Parathyroid adenoma (tissue), 2 donors: ENCODE measurements around the gene NOM1.

Experiments
- H2AFZ ChIP-seq: fragments of 300-600 bp; sonication (generic); one replicate; pipeline ENCODE4 v1.7.0; 2017; ENCODE audit warnings: antibody characterized with exemption, mild to moderate bottlenecking
- H3K27ac ChIP-seq: fragments of 300-600 bp; sonication (generic); one replicate; pipeline ENCODE4 v1.7.0; 2017
- H3K27me3 ChIP-seq: fragments of 300-600 bp; sonication (generic); one replicate; pipeline ENCODE4 v1.7.0; 2017; ENCODE audit warnings: low read length; ENCODE audit not compliant: control insufficient read depth, insufficient read depth
- H3K36me3 ChIP-seq: fragments of 300-600 bp; sonication (generic); one replicate; pipeline ENCODE4 v1.7.0; 2017; ENCODE audit warnings: low read length; ENCODE audit not compliant: control insufficient read depth, insufficient read depth
- H3K4me1 ChIP-seq: fragments of 300-600 bp; sonication (generic); one replicate; pipeline ENCODE4 v1.7.0; 2017; ENCODE audit warnings: control low read depth
- H3K4me2 ChIP-seq: fragments of 300-600 bp; sonication (generic); one replicate; pipeline ENCODE4 v1.7.0; 2017; ENCODE audit warnings: low read length
- H3K4me3 ChIP-seq: fragments of 300-600 bp; sonication (generic); one replicate; pipeline ENCODE4 v1.7.0; 2017; ENCODE audit warnings: low read depth, low read length
- H3K79me2 ChIP-seq: fragments of 300-600 bp; sonication (generic); one replicate; pipeline ENCODE4 v1.7.0; 2017; ENCODE audit warnings: control low read depth
- H3K9ac ChIP-seq: fragments of 300-600 bp; sonication (generic); one replicate; pipeline ENCODE4 v1.7.0; 2017; ENCODE audit warnings: mild to moderate bottlenecking
- H3K9me3 ChIP-seq: fragments of 300-600 bp; sonication (generic); one replicate; pipeline ENCODE4 v1.7.0; 2017; ENCODE audit warnings: low read length; ENCODE audit not compliant: control insufficient read depth
- CTCF ChIP-seq: fragments of 300-600 bp; sonication (generic); IDR thresholded peaks from one replicate; pipeline ENCODE4 v1.7.0; 2017; ENCODE audit warnings: antibody characterized with exemption, mild to moderate bottlenecking
- donor health status: primary hyperparathyroidism.

Gene NOM1

DNA sequence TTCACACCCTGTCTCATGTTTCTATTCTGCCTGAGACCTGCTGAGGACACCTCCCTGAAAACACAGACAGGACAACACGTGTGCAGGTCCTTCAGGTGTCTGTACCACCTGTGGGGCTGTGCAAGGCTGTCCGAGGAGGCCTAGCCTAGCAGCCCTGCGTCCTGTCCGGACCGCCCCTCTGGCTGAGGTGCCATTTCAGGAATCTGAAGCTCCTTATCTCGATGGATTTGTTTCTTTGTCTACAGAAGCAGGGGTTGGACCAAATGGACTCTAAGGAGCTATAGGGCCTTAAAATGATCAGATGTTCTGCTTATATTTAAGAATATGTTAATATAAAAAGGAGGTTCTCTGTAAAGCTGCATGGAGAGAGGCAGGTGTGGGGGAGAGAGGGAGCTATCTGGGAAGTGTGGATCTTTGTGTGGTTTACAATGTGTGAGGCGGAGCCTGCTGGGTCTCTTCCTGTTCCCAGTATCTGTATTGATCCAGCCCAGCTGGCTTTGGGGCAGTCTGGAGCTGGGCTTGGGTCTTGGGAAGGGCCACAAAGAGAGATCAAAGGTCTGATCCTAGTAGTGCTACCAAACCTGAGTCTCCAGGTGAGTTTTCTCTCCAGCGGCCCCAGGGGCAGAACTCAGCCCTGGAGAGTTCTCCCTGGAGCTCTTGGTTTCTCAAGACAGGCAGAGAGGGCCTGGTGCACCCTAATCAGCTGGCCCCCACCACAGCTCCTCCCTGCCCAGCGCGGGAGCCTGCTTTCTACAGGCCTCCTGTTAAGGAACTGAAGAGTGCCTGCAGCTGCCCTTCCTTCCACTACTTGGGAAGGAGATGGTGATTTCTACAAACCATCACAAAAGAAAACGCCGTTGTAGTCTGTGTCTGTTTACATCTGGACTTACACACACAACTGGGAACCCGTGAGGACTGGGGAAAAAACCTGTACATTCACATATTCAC, 64.4 kb downstream of the NOM1 start:
- Histone ChIP-seq H3K4me1 (no peaks in the 10 kb centered on the region), H3K4me2 (no peak overlapping the region), H3K4me3 (no peak overlapping the region), H3K79me2 (no peaks in the 10 kb centered on the region), H3K36me3 (no peaks in the 10 kb centered on the region), H3K9me3 (no peaks in the 10 kb centered on the region), H2AFZ (no peak overlapping the region), H3K27me3 (peaks cover 17% of the 10 kb centered on the region), H3K27ac (no peak overlapping the region), H3K9ac (no peak overlapping the region)
- TF ChIP-seq CTCF = no peak

DNA sequence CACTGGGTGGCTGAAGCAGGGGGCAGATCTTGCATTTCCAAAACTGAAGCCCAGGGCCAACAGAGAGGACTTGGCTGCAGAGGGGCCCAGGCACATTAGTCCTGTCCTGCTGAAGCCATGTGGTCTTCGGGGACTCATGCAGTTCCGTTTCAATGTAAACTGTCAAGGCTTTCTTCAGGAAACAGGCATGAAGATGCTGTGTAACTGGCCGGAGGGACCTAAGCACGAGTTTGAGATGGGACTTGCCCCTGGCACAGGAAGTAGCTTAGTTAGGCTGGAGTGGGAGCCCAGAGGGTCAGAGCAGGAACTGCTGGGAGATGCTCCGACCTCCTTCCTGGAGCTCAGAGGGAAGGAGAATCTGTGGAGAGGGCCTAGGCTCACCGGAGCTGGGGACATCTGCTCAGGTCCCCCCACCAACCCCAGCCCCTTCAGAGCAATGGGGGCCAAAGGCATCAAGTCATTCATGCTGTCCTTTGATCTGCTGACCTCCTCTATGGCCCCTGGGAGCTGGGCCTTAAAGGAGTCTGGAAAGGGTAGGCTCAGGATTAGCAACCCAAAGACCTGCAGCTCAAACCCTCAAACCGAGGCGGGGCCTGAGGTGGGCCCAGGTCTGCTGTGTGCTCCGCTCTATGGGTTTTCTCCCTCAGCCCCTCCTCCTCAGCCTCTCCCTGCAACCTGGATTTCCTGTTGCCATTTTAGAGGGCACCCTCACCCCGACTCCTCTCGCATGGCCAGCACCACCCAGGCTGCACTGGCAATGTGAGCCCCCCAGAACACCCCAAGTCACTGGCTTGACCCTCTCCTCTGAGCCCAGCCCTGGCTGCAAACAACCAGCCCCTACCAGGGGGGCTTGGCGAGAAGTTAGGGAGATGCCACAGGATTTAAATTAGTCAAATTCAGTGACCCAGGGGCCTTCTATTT, 65.4 kb downstream of the NOM1 start:
- H3K4me3 ChIP-seq = no peak overlapping the region
- H3K9ac ChIP-seq = no peak overlapping the region
- no peaks in the 10 kb centered on the region for H3K4me1 ChIP-seq
- H2AFZ ChIP-seq = no peak overlapping the region
- no peak overlapping the region for H3K4me2 ChIP-seq
- peaks cover 10% of the 10 kb centered on the region for H3K27me3 ChIP-seq
- no peaks in the 10 kb centered on the region for H3K79me2 ChIP-seq
- TF ChIP-seq CTCF = no peak
- no peaks in the 10 kb centered on the region for H3K9me3 ChIP-seq
- H3K27ac ChIP-seq = no peak overlapping the region
- no peaks in the 10 kb centered on the region for H3K36me3 ChIP-seq

DNA sequence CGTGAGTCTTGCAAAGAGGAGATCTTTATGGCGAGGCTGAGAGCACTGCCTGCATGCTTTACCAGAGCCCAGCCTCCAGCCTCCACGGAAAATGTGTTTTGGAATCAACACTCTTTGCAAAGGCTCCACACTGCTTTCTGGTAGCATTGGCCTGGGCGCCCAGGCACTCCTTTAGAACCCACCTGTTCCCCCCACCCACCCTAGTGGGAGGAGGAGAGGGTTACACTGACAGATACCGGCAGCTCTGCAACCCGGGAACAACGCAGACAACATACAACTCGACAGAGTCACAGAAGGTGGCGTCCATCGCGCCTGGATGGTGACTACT, 66.5 kb downstream of the NOM1 start:
- Histone ChIP-seq H3K79me2 (no peaks in the 10 kb centered on the region), H3K27ac (no peak overlapping the region), H3K36me3 (no peaks in the 10 kb centered on the region), H3K9me3 (no peaks in the 10 kb centered on the region), H3K4me3 (no peak overlapping the region), H3K4me1 (no peaks in the 10 kb centered on the region), H3K4me2 (no peak overlapping the region), H2AFZ (no peak overlapping the region), H3K9ac (no peak overlapping the region), H3K27me3 (peaks cover 19% of the 10 kb centered on the region)
- no peak for TF ChIP-seq CTCF

GRCh38 chr7:157016352-157017041, 67.0 kb downstream of the NOM1 start:
- no peak overlapping the region for H3K4me3 ChIP-seq
- no peaks in the 10 kb centered on the region for H3K9me3 ChIP-seq
- peaks cover 19% of the 10 kb centered on the region for H3K27me3 ChIP-seq
- H3K27ac ChIP-seq = no peak overlapping the region
- no peaks in the 10 kb centered on the region for H3K4me1 ChIP-seq
- no peaks in the 10 kb centered on the region for H3K79me2 ChIP-seq
- no peak overlapping the region for H3K9ac ChIP-seq
- no peaks in the 10 kb centered on the region for H3K36me3 ChIP-seq
- H3K4me2 ChIP-seq = no peak overlapping the region
- H2AFZ ChIP-seq = no peak overlapping the region
- TF ChIP-seq CTCF = no peak
